OCI-LY7 (cell line): Measurements from ENCODE around the gene GPRC5B.

Source experiments
- EZH2phosphoT487 ChIP-seq: fragments of 200-600 bp; sonication (generic); IDR thresholded peaks from 2 replicates; pipeline ENCODE4 v1.6.1; 2018; ENCODE audit warnings: low read depth, borderline replicate concordance, mild to moderate bottlenecking, mixed run types, antibody characterized with exemption, low read length, moderate library complexity, mixed read lengths
- TF ChIP-seq, protein P1 (sequence below): fragments of 200-600 bp; sonication (generic); conservative IDR thresholded peaks from 2 replicates; pipeline ENCODE4 v1.5.1; 2014; ENCODE audit warnings: mild to moderate bottlenecking, antibody characterized with exemption, low read length, moderate library complexity, mixed read lengths

DNA sequence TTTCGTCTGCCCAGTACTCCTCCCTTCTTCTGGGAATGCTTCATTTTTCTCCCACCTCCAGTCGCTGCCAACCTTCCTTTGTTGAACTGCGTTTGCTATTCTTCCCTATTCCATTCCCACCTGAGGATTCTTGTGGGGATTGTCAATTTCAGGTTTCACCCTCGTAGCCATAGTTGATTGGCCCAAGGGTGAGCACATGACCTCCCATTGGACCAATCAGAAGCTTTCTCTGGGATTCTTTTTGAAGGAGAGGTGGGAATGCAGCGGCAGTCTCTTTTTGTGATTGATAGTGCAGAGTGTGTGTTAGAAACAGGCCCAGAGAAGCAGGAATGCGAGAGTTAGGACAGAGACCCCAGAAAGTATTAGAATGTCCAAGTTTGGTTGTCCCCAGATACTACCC lies 49.1 kb upstream of the GPRC5B start:
- TF ChIP-seq, protein P1, sequence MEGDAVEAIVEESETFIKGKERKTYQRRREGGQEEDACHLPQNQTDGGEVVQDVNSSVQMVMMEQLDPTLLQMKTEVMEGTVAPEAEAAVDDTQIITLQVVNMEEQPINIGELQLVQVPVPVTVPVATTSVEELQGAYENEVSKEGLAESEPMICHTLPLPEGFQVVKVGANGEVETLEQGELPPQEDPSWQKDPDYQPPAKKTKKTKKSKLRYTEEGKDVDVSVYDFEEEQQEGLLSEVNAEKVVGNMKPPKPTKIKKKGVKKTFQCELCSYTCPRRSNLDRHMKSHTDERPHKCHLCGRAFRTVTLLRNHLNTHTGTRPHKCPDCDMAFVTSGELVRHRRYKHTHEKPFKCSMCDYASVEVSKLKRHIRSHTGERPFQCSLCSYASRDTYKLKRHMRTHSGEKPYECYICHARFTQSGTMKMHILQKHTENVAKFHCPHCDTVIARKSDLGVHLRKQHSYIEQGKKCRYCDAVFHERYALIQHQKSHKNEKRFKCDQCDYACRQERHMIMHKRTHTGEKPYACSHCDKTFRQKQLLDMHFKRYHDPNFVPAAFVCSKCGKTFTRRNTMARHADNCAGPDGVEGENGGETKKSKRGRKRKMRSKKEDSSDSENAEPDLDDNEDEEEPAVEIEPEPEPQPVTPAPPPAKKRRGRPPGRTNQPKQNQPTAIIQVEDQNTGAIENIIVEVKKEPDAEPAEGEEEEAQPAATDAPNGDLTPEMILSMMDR = no peak
- no peak for TF ChIP-seq EZH2phosphoT487
